NCI-H69 (cell line): ENCODE measurements around the gene ENPP7.

Experiments
- DNase-seq: peaks from one replicate; lab custom pipeline; 2025; lab: John Stamatoyannopoulos, UW

Gene ENPP7

GRCh38 chr17:79730769-79731483 lies at the start of gene ENPP7:
Gene ENPP7, plus strand, starts transcription at chr17:79730943. Its CDS starts 197 bp downstream, at chr17:79731140.
- DNase-seq: no peak

- no peak for DNase-seq
Observed at GRCh38 chr17:79681101-79681621, 49.6 kb upstream of the ENPP7 start.

GRCh38 chr17:79681628-79682261 lies 49.0 kb upstream of the ENPP7 start:
- DNase-seq: no peak

- no peak for DNase-seq
Observed at GRCh38 chr17:79683365-79683764, 47.4 kb upstream of the ENPP7 start.

GRCh38 chr17:79684132-79684985 lies 46.4 kb upstream of the ENPP7 start:
- no peak for DNase-seq

GRCh38 chr17:79685121-79685520 lies 45.6 kb upstream of the ENPP7 start:
- DNase-seq: no peak

GRCh38 chr17:79686476-79686875 lies 44.3 kb upstream of the ENPP7 start:
- no peak for DNase-seq

GRCh38 chr17:79690466-79690865 lies 40.3 kb upstream of the ENPP7 start:
- no peak for DNase-seq

- no peak for DNase-seq
Observed at GRCh38 chr17:79690988-79691836, 39.5 kb upstream of the ENPP7 start.

- DNase-seq: no peak
Observed at GRCh38 chr17:79691931-79692330, 38.8 kb upstream of the ENPP7 start.

- DNase-seq: no peak
Observed at GRCh38 chr17:79693419-79693818, 37.3 kb upstream of the ENPP7 start.

- DNase-seq: no peak
Observed at GRCh38 chr17:79695293-79695790, 35.4 kb upstream of the ENPP7 start.

- peak; percentile 41 for DNase-seq
Observed at GRCh38 chr17:79695797-79696609, 34.7 kb upstream of the ENPP7 start.

- DNase-seq: no peak
Observed at GRCh38 chr17:79696610-79696982, 34.1 kb upstream of the ENPP7 start.

- peak; percentile 44 for DNase-seq
Observed at GRCh38 chr17:79698146-79698846, 32.4 kb upstream of the ENPP7 start.

- DNase-seq: no peak
Observed at GRCh38 chr17:79699386-79700036, 31.2 kb upstream of the ENPP7 start.

- DNase-seq: no peak
Observed at GRCh38 chr17:79700592-79700991, 30.2 kb upstream of the ENPP7 start.

GRCh38 chr17:79702034-79702433 lies 28.7 kb upstream of the ENPP7 start:
- DNase-seq: no peak

GRCh38 chr17:79702550-79703236 lies 28.1 kb upstream of the ENPP7 start:
- DNase-seq: no peak
